ENCODE results near the gene CALY.
"Not testable (repeated sequence)": the region's sequence is repeated elsewhere in the genome, so short reads cannot be mapped to it uniquely, and the experiment has no call there.

DNA sequence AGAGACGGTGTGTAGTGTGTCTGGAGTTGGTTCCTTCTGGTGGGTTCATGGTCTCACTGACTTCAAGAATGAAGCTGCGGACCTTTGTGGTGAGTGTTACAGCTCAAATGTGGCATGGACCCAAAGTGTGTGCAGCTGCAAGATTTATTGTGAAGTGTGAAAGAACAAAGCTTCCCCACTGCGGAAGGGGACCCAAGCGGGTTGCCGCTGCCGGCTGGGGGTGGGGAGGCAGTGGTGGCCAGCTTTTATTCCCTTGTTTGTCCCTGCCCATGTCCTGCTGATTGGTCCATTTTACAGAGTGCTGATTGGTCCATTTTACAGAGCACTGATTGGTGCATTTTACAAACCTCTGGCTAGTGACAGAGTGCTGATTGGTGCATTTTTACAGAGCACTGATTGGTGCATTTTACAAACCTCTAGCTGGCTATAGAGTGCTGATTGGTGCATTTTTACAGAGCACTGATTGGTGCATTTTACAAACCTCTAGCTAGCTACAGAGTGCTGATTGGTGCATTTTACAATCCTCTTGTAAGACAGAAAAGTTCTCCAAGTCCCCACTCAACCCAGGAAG is 15.8 kb downstream of the CALY start:
- TF ChIP-seq, protein P1, sequence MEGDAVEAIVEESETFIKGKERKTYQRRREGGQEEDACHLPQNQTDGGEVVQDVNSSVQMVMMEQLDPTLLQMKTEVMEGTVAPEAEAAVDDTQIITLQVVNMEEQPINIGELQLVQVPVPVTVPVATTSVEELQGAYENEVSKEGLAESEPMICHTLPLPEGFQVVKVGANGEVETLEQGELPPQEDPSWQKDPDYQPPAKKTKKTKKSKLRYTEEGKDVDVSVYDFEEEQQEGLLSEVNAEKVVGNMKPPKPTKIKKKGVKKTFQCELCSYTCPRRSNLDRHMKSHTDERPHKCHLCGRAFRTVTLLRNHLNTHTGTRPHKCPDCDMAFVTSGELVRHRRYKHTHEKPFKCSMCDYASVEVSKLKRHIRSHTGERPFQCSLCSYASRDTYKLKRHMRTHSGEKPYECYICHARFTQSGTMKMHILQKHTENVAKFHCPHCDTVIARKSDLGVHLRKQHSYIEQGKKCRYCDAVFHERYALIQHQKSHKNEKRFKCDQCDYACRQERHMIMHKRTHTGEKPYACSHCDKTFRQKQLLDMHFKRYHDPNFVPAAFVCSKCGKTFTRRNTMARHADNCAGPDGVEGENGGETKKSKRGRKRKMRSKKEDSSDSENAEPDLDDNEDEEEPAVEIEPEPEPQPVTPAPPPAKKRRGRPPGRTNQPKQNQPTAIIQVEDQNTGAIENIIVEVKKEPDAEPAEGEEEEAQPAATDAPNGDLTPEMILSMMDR (IDR thresholded peaks at IDR 0.05 in 2 of 3, conservative IDR thresholded peaks at IDR 0.05 in 1 of 3; ENCODE audit: borderline replicate concordance in 1 of 3, insufficient read depth in 1 of 3, low read depth in 2 of 3, low read length in 2 of 3) = not testable (repeated sequence)
- TF ChIP-seq, protein P2, sequence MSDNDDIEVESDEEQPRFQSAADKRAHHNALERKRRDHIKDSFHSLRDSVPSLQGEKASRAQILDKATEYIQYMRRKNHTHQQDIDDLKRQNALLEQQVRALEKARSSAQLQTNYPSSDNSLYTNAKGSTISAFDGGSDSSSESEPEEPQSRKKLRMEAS (IDR thresholded peaks at IDR 0.05) = not testable (repeated sequence)
- TF ChIP-seq EGR1 (IDR thresholded peaks at IDR 0.05; ENCODE audit: low read depth); POLR2A (IDR thresholded peaks at IDR 0.05; ENCODE audit: borderline replicate concordance, extremely low read depth, insufficient read depth, insufficient read length); JUND (IDR thresholded peaks at IDR 0.05); CEBPB (IDR thresholded peaks at IDR 0.05; ENCODE audit: low read depth); ZFX (IDR thresholded peaks at IDR 0.05); EZH2 (IDR thresholded peaks at IDR 0.05); POLR2AphosphoS5 (IDR thresholded peaks at IDR 0.05; ENCODE audit: low read depth, low read length); EZH2phosphoT487 (IDR thresholded peaks at IDR 0.05; ENCODE audit: borderline replicate concordance); ZNF274 (IDR thresholded peaks at IDR 0.05; ENCODE audit: low read depth, low read length): not testable (repeated sequence)
- TF ChIP-seq, protein P3, sequence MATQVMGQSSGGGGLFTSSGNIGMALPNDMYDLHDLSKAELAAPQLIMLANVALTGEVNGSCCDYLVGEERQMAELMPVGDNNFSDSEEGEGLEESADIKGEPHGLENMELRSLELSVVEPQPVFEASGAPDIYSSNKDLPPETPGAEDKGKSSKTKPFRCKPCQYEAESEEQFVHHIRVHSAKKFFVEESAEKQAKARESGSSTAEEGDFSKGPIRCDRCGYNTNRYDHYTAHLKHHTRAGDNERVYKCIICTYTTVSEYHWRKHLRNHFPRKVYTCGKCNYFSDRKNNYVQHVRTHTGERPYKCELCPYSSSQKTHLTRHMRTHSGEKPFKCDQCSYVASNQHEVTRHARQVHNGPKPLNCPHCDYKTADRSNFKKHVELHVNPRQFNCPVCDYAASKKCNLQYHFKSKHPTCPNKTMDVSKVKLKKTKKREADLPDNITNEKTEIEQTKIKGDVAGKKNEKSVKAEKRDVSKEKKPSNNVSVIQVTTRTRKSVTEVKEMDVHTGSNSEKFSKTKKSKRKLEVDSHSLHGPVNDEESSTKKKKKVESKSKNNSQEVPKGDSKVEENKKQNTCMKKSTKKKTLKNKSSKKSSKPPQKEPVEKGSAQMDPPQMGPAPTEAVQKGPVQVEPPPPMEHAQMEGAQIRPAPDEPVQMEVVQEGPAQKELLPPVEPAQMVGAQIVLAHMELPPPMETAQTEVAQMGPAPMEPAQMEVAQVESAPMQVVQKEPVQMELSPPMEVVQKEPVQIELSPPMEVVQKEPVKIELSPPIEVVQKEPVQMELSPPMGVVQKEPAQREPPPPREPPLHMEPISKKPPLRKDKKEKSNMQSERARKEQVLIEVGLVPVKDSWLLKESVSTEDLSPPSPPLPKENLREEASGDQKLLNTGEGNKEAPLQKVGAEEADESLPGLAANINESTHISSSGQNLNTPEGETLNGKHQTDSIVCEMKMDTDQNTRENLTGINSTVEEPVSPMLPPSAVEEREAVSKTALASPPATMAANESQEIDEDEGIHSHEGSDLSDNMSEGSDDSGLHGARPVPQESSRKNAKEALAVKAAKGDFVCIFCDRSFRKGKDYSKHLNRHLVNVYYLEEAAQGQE (IDR thresholded peaks at IDR 0.05; ENCODE audit: low read depth) = not testable (repeated sequence)
- TF ChIP-seq, protein P4, sequence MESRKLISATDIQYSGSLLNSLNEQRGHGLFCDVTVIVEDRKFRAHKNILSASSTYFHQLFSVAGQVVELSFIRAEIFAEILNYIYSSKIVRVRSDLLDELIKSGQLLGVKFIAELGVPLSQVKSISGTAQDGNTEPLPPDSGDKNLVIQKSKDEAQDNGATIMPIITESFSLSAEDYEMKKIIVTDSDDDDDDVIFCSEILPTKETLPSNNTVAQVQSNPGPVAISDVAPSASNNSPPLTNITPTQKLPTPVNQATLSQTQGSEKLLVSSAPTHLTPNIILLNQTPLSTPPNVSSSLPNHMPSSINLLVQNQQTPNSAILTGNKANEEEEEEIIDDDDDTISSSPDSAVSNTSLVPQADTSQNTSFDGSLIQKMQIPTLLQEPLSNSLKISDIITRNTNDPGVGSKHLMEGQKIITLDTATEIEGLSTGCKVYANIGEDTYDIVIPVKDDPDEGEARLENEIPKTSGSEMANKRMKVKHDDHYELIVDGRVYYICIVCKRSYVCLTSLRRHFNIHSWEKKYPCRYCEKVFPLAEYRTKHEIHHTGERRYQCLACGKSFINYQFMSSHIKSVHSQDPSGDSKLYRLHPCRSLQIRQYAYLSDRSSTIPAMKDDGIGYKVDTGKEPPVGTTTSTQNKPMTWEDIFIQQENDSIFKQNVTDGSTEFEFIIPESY (IDR thresholded peaks at IDR 0.05; ENCODE audit: extremely low read depth, insufficient replicate concordance, low read length) = not testable (repeated sequence)

All from HCT116 (cell line).